OCI-LY7 (cell line): ENCODE measurements around the gene GTF2IRD1. TPM values are rescaled to one million over a fixed set of nuclear protein-coding genes. Genes with fewer than 3 reads are reported as not detected.

Source experiments
- BruUV-seq: library from RNA; stranded (reverse); fragments of 400-500 nt; replicated peaks from 2 replicates; lab custom pipeline; 2021; lab: Mats Ljungman, UMichigan
- CTCF ChIA-PET: fragments of 300-600 bp; sonication (Branson Sonifier 250); formaldehyde crosslinking; loops from one replicate; lab custom pipeline; 2022; ENCODE audit warnings: antibody characterized with exemption; ENCODE audit not compliant: unreplicated experiment; lab: Charles Lee
- POLR2A ChIA-PET: fragments of 300-600 bp; sonication (Branson Sonifier 250); formaldehyde crosslinking; loops from one replicate; lab custom pipeline; 2022; ENCODE audit warnings: antibody characterized with exemption; lab: Charles Lee
- DNase-seq: peaks from one replicate; pipeline ENCODE4 v3.0.0-alpha.2; 2015; ENCODE audit warnings: low spot score
- H2AFZ ChIP-seq: fragments of 200-600 bp; sonication (generic), shearing (Covaris generic); 2 replicates; pipeline ENCODE4 v1.6.1; 2014; ENCODE audit warnings: mild to moderate bottlenecking, antibody characterized with exemption, low read length, moderate library complexity
- H3K27ac ChIP-seq: fragments of 200-600 bp; sonication (generic); 2 replicates; pipeline ENCODE4 v1.5.1; 2014; ENCODE audit warnings: mixed run types, low read depth, mild to moderate bottlenecking, moderate library complexity, low read length, inconsistent platforms; ENCODE audit not compliant: poor library complexity, severe bottlenecking
- H3K36me3 ChIP-seq: fragments of 200-600 bp; sonication (generic); 2 replicates; pipeline ENCODE4 v1.6.1; 2014; ENCODE audit warnings: mild to moderate bottlenecking, antibody characterized with exemption, low read length, moderate library complexity, mixed read lengths; ENCODE audit not compliant: insufficient read depth
- H3K4me1 ChIP-seq: fragments of 200-600 bp; sonication (generic); 2 replicates; pipeline ENCODE4 v1.5.1; 2014; ENCODE audit warnings: mild to moderate bottlenecking, low read length; ENCODE audit not compliant: insufficient read depth, poor library complexity, severe bottlenecking
- H3K4me2 ChIP-seq: fragments of 200-600 bp; sonication (generic); 2 replicates; pipeline ENCODE4 v1.6.1; 2014; ENCODE audit warnings: mild to moderate bottlenecking, low read length
- H3K4me3 ChIP-seq: fragments of 200-600 bp; sonication (generic); 2 replicates; pipeline ENCODE4 v1.5.1; 2014; ENCODE audit warnings: mild to moderate bottlenecking, low read depth, low read length; ENCODE audit not compliant: poor library complexity, severe bottlenecking
- H3K79me2 ChIP-seq: fragments of 200-600 bp; sonication (generic); 2 replicates; pipeline ENCODE4 v1.6.1; 2016; ENCODE audit warnings: low read depth, mild to moderate bottlenecking, low read length, moderate library complexity, mixed read lengths; ENCODE audit not compliant: insufficient read depth
- H3K9me2 ChIP-seq: fragments of 200-600 bp; sonication (generic); 2 replicates; pipeline ENCODE4 v1.6.1; 2016; ENCODE audit warnings: mild to moderate bottlenecking, low read length, mixed read lengths; ENCODE audit not compliant: insufficient read depth
- H3K9me3 ChIP-seq: fragments of 200-600 bp; sonication (generic); 2 replicates; pipeline ENCODE4 v1.6.1; 2014; ENCODE audit warnings: mild to moderate bottlenecking, mixed run types, low read length, mixed read lengths
- H4K20me1 ChIP-seq: fragments of 200-600 bp; sonication (generic); 2 replicates; pipeline ENCODE4 v1.6.1; 2014; ENCODE audit warnings: mild to moderate bottlenecking, antibody characterized with exemption, low read length, moderate library complexity, mixed read lengths; ENCODE audit not compliant: insufficient read depth
- CTCF ChIP-seq: fragments of 200-600 bp; sonication (generic); conservative IDR thresholded peaks from 2 replicates; pipeline ENCODE4 v1.5.1; 2014; ENCODE audit warnings: mild to moderate bottlenecking, antibody characterized with exemption, low read length, moderate library complexity, mixed read lengths
- EZH2phosphoT487 ChIP-seq: fragments of 200-600 bp; sonication (generic); IDR thresholded peaks from 2 replicates; pipeline ENCODE4 v1.6.1; 2018; ENCODE audit warnings: low read depth, borderline replicate concordance, mild to moderate bottlenecking, mixed run types, antibody characterized with exemption, low read length, moderate library complexity, mixed read lengths
- intact Hi-C: fragments of 100-400 bp; cut with micrococcal nuclease; formaldehyde crosslinking; loops from one replicate; pipeline ENCODE4 v1.10.0; 2022; ENCODE audit not compliant: unreplicated experiment
- total RNA-seq, 2 experiments: library from RNA; depleted of rRNA in 1 of 2; stranded (reverse); fragments of >200 nt in 1 of 2; shearing (Covaris generic) in 1 of 2; gene quantifications; 2 replicates each; pipeline ENCODE4 v1.2.3, GENCODE V29; 2014 to 2022

GTF2IRD1 gene
- total RNA-seq, 2 experiments from 2014 or later: 4.4 to 34.3 TPM

- intact Hi-C loops: loop anchor here (10.0 kb wide), 1 partner anchor 98 kb away; no protein-coding TSS in a partner anchor
- CTCF ChIA-PET: interaction anchor here (0.6 kb wide), 2 partner anchors 98 to 349 kb away, joined by 3 to 14 read pairs; no protein-coding TSS in a partner anchor
- peak; percentile 70 for DNase-seq
- H3K9me2 ChIP-seq: no peaks in the 10 kb centered on the region
- no peaks in the 10 kb centered on the region for H3K36me3 ChIP-seq
- H3K4me1 ChIP-seq: peaks cover 33% of the 10 kb centered on the region
- H3K79me2 ChIP-seq: no peaks in the 10 kb centered on the region
- POLR2A ChIA-PET: interaction anchor here (0.5 to 1.2 kb wide), 3 partner anchors 17 to 28 kb away, joined by 3 read pairs; no protein-coding TSS in a partner anchor
- peak overlapping the region; percentile 16 for H3K4me3 ChIP-seq
- no TSS peak for BruUV-seq
- no peaks in the 10 kb centered on the region for H3K9me3 ChIP-seq
- H4K20me1 ChIP-seq: no peaks in the 10 kb centered on the region
- no peak for TF ChIP-seq EZH2phosphoT487
- no peak for TF ChIP-seq CTCF
- H3K4me2 ChIP-seq: peak overlapping the region; percentile 63
- peak overlapping the region; percentile 68 for H3K27ac ChIP-seq
- H2AFZ ChIP-seq: peak overlapping the region; percentile 74
Observed at GRCh38 chr7:74617180-74617744, 163.6 kb downstream of the GTF2IRD1 start.

- intact Hi-C loops: loop anchor here (10.0 kb wide), 1 partner anchor 95 kb away; no protein-coding TSS in a partner anchor
- ChIA-PET CTCF (no interaction called here), POLR2A (interaction anchor here (0.7 to 1.1 kb wide), 2 partner anchors 22 to 76 kb away, joined by 3 read pairs; no protein-coding TSS in a partner anchor)
- Histone ChIP-seq H3K36me3 (no peaks in the 10 kb centered on the region), H3K27ac (no peak overlapping the region), H4K20me1 (no peaks in the 10 kb centered on the region), H3K79me2 (no peaks in the 10 kb centered on the region), H3K4me3 (no peak overlapping the region), H2AFZ (peak overlapping the region; percentile 46), H3K9me3 (no peaks in the 10 kb centered on the region), H3K4me2 (no peak overlapping the region), H3K9me2 (no peaks in the 10 kb centered on the region), H3K4me1 (peaks cover 33% of the 10 kb centered on the region)
- TF ChIP-seq EZH2phosphoT487 (no peak), CTCF (no peak)
- BruUV-seq: no TSS peak
- DNase-seq: no peak
Observed at GRCh38 chr7:74619235-74619860, 165.6 kb downstream of the GTF2IRD1 start.
